B cell (primary cell): ENCODE measurements around the gene C11orf21. TPM values are rescaled to one million over a fixed set of nuclear protein-coding genes. Genes with fewer than 3 reads are reported as not detected.

ENCODE experiments used
- ATAC-seq: fragments of 200-7000 bp; cut with Tn5 transposase; one replicate; pipeline ENCODE4 v1.10.0; 2021; ENCODE audit warnings: low read depth, mild to moderate bottlenecking, moderate number of reproducible peaks, moderate library complexity
- CTCF ChIA-PET: fragments of 350-600 bp; sonication (Branson Sonifier 250); formaldehyde crosslinking; loops from one replicate; lab custom pipeline; 2021; ENCODE audit warnings: antibody characterized with exemption, inconsistent platforms; lab: Charles Lee
- POLR2A ChIA-PET: fragments of 350-600 bp; sonication (Branson Sonifier 250); formaldehyde crosslinking; loops from one replicate; lab custom pipeline; 2021; ENCODE audit warnings: antibody characterized with exemption; lab: Charles Lee
- DNase-seq: peaks from one replicate; pipeline ENCODE4 v3.0.0; 2013
- H2AFZ ChIP-seq: 2 replicates; pipeline ENCODE4 v1.6.1; 2012; ENCODE audit warnings: mild to moderate bottlenecking, low read depth, low read length; ENCODE audit not compliant: insufficient read depth, poor library complexity, severe bottlenecking
- H3K27ac ChIP-seq, 2 donors: 1 replicate in 1 of 2; 2 replicates in 1 of 2; pipeline ENCODE4 v1.5.1; 2012 to 2013; ENCODE audit warnings: low read length in 2 of 2, mild to moderate bottlenecking in 2 of 2, moderate library complexity in 1 of 2
- H3K27me3 ChIP-seq, 4 experiments: fragments of 200-600 bp in 1 of 4; sonication (generic) in 1 of 4; replicated peaks in 1 of 4; 1 replicate in 2 of 4; 2 replicates in 2 of 4; pipeline versions ENCODE4 v1.6.1 to v1.7.0; 2013 to 2016; ENCODE audit warnings: low read length in 3 of 4, mild to moderate bottlenecking in 2 of 4, mixed read lengths in 1 of 4, moderate library complexity in 1 of 4; ENCODE audit not compliant: insufficient read depth in 4 of 4, control insufficient read depth in 3 of 4; ENCODE audit errors: control extremely low read depth in 1 of 4
- H3K36me3 ChIP-seq, 2 experiments: replicated peaks in 1 of 2; 1 replicate in 1 of 2; 2 replicates in 1 of 2; pipeline versions ENCODE4 v1.6.1 to v1.7.1; 2013; ENCODE audit warnings: low read length in 1 of 2; ENCODE audit not compliant: insufficient read depth in 2 of 2, control insufficient read depth in 1 of 2; ENCODE audit errors: control extremely low read depth in 1 of 2, extremely low read depth in 1 of 2
- H3K4me1 ChIP-seq, 2 donors: fragments of 200-600 bp in 1 of 2; sonication (generic) in 1 of 2; 1 replicate in 1 of 2; 2 replicates in 1 of 2; pipeline versions ENCODE4 v1.5.1 to v1.6.1; 2013 to 2017; ENCODE audit warnings: low read length in 2 of 2; ENCODE audit not compliant: control insufficient read depth in 2 of 2, insufficient read depth in 2 of 2
- H3K4me2 ChIP-seq: replicated peaks from 2 replicates; pipeline ENCODE3; 2012; ENCODE audit warnings: mild to moderate bottlenecking, low read depth, low read length; ENCODE audit not compliant: poor library complexity, severe bottlenecking
- H3K4me3 ChIP-seq, 5 experiments: fragments of 200-600 bp in 1 of 5; sonication (generic) in 1 of 5; 1 replicate in 3 of 5; 2 replicates in 2 of 5; pipeline versions ENCODE4 v1.5.1 to v1.7.0; 2011 to 2016; ENCODE audit warnings: low read length in 4 of 5, mild to moderate bottlenecking in 4 of 5, low read depth in 2 of 5, control low read depth in 1 of 5, moderate library complexity in 1 of 5; ENCODE audit not compliant: insufficient read depth in 1 of 5; ENCODE audit errors: control extremely low read depth in 1 of 5, extremely low read depth in 1 of 5
- H3K79me2 ChIP-seq: fragments of 200-600 bp; sonication (generic); one replicate; pipeline ENCODE4 v1.6.0; 2016; ENCODE audit warnings: low read length; ENCODE audit not compliant: control insufficient read depth, insufficient read depth
- H3K9ac ChIP-seq: fragments of 200-600 bp; sonication (generic); 2 replicates; pipeline ENCODE4 v1.6.1; 2017; ENCODE audit warnings: mild to moderate bottlenecking, low read length, moderate library complexity
- H3K9me3 ChIP-seq, 3 donors: one replicate each; pipeline versions ENCODE4 v1.6.1 to v1.7.1; 2013; ENCODE audit warnings: low read length in 2 of 3; ENCODE audit not compliant: control insufficient read depth in 2 of 3, insufficient read depth in 1 of 3; ENCODE audit errors: control extremely low read depth in 1 of 3
- H4K20me1 ChIP-seq: 2 replicates; pipeline ENCODE4 v1.6.0; 2012; ENCODE audit warnings: mild to moderate bottlenecking, low read length; ENCODE audit not compliant: insufficient read depth, control insufficient read depth, poor library complexity, severe bottlenecking
- H3K27ac Mint-ChIP-seq: one replicate; pipeline ENCODE4 v1.8.0; 2021; ENCODE audit warnings: mixed read lengths
- H3K27me3 Mint-ChIP-seq: one replicate; pipeline ENCODE4 v1.8.0; 2021; ENCODE audit warnings: mixed read lengths
- H3K4me1 Mint-ChIP-seq: one replicate; pipeline ENCODE4 v1.8.0; 2021; ENCODE audit warnings: mixed read lengths
- H3K4me3 Mint-ChIP-seq: one replicate; pipeline ENCODE4 v1.8.0; 2021; ENCODE audit warnings: mixed read lengths
- H3K9me3 Mint-ChIP-seq: one replicate; pipeline ENCODE4 v1.8.0; 2022; ENCODE audit warnings: mixed read lengths; ENCODE audit not compliant: insufficient read depth
- CTCF ChIP-seq: fragments of 200-600 bp; IDR thresholded peaks from one replicate; pipeline ENCODE4 v1.8.0; 2022; ENCODE audit warnings: antibody characterized with exemption, mild to moderate bottlenecking
- EZH2 ChIP-seq: IDR thresholded peaks from 2 replicates; pipeline ENCODE4 v1.6.1; 2012; ENCODE audit warnings: borderline replicate concordance, low read depth, mild to moderate bottlenecking, moderate library complexity, low read length; ENCODE audit not compliant: insufficient read depth, poor library complexity, severe bottlenecking
- WGBS: methylation state at CpG from one replicate; pipeline ENCODE4 v1.1.5; 2013; ENCODE audit warnings: missing lambda C conversion rate; ENCODE audit not compliant: insufficient coverage; 5-methylcytosine and 5-hydroxymethylcytosine counted together
- intact Hi-C: fragments of 100-400 bp; cut with micrococcal nuclease; formaldehyde crosslinking; loops from one replicate; pipeline ENCODE4 v1.10.0; 2022
- polyA plus RNA-seq: library from polyadenylated mRNA; depleted of rRNA; stranded (reverse); fragments of >200 nt; gene quantifications from 2 replicates; pipeline ENCODE4 v1.2.3, GENCODE V29; 2012
- total RNA-seq, 2 donors: library from RNA; stranded (reverse); fragments of 120-200 nt in 1 of 2; gene quantifications; 1 replicate in 1 of 2; 2 replicates in 1 of 2; pipeline versions ENCODE4 v1.2.3 to v1.2.4, GENCODE V29; 2013 to 2022

C11orf21 gene
- total and polyA plus RNA-seq, 2 donors (not counting 1 experiment from before 2014, with no cell fraction given): 22.8 to 38.9 TPM

DNA sequence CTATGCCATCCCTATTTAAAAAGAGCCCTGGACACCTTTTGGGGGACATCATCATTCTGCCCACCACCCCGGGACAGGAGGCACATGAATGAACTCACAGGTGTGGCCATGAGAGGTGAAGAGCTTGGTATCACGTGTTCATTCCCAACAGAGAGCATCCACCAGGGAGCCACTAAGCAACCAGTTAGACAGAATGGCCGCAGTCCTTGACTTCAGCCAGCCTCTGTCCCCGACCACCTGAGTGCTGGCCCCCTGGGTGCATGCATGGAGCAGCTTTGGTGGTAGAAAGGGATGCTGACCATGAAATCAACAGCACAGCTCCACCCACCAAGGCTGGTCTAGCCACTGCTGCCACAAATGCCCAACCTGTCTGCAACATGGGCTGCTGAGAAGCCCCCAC lies 44.3 kb upstream of the C11orf21 start:
- H3K79me2 ChIP-seq: no peaks in the 10 kb centered on the region
- DNase-seq (no peak), ATAC-seq (no peak)
- Mint-ChIP-seq H3K27me3 (no peaks in the 10 kb centered on the region), H3K27ac (no peak overlapping the region), H3K4me1 (no peaks in the 10 kb centered on the region), H3K4me3 (no peak overlapping the region), H3K9me3 (peaks cover 9% of the 10 kb centered on the region)
- no peaks in the 10 kb centered on the region for H3K4me1 ChIP-seq
- no peaks in the 10 kb centered on the region for H4K20me1 ChIP-seq
- WGBS: 83% methylated on average over 3 of the region's 4 CpGs
- H3K27me3 ChIP-seq: no peaks in the 10 kb centered on the region
- H3K36me3 ChIP-seq: no peaks in the 10 kb centered on the region
- ChIA-PET CTCF (no interaction called here), POLR2A (no interaction called here)
- TF ChIP-seq EZH2 (no peak), CTCF (no peak)
- H3K9ac ChIP-seq: no peak overlapping the region
- H3K9me3 ChIP-seq: peaks cover 0 to 33% (median 17%) of the 10 kb centered on the region in 3 donors
- H3K4me2 ChIP-seq: no peak overlapping the region
- H3K4me3 ChIP-seq: no peak overlapping the region
- intact Hi-C loops: no loop called here
- no peak overlapping the region for H3K27ac ChIP-seq
- H2AFZ ChIP-seq: no peak overlapping the region

DNA sequence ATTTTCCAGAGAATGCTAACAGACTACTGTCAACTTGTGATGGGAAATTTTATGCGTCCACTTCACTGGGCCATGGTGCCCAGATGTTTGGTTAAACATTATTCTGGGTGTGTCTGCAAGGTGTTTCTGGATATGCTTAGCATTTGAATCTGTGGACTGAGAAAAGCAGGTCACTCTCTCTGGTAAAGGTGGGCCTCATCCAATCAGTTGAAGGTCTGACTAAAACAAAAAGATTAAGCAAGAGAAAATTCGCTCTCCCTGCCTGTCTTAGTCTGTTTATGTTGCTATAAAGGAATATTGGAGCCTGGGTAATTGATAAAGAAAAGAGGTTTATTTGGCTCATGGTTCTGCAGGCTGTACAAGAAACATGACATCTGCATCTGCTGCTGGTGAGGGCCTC lies 43.3 kb upstream of the C11orf21 start:
- H3K4me3 ChIP-seq: no peak overlapping the region
- no peak overlapping the region for H3K27ac ChIP-seq
- no peaks in the 10 kb centered on the region for H3K27me3 ChIP-seq
- Mint-ChIP-seq H3K4me3 (no peak overlapping the region), H3K27me3 (no peaks in the 10 kb centered on the region), H3K4me1 (no peaks in the 10 kb centered on the region), H3K9me3 (peaks cover 9% of the 10 kb centered on the region), H3K27ac (no peak overlapping the region)
- no peaks in the 10 kb centered on the region for H4K20me1 ChIP-seq
- intact Hi-C loops: no loop called here
- ATAC-seq (no peak), DNase-seq (no peak)
- no peaks in the 10 kb centered on the region for H3K4me1 ChIP-seq
- no peak overlapping the region for H3K4me2 ChIP-seq
- H2AFZ ChIP-seq: no peak overlapping the region
- no peaks in the 10 kb centered on the region for H3K79me2 ChIP-seq
- H3K9me3 ChIP-seq: peaks cover 0 to 33% (median 17%) of the 10 kb centered on the region in 3 donors
- TF ChIP-seq CTCF (no peak), EZH2 (no peak)
- no peaks in the 10 kb centered on the region for H3K36me3 ChIP-seq
- 85% methylated on average over 2 of the region's 2 CpGs for whole genome bisulfite sequencing
- CTCF ChIA-PET: interaction anchor here (0.8 kb wide), 1 partner anchor 76 kb away, joined by 3 read pairs; no protein-coding TSS in a partner anchor
- POLR2A ChIA-PET: no interaction called here
- no peak overlapping the region for H3K9ac ChIP-seq
